ENCODE results near the gene ENTPD3. TPM values are rescaled to one million over a fixed set of nuclear protein-coding genes. Genes with fewer than 3 reads are reported as not detected.
A peak's percentile ranks its signal among the peaks of the same experiment; 100 is the strongest.

Gene ENTPD3
- total RNA-seq, 1 donor from 2014 or later, result 1.1 TPM

DNA sequence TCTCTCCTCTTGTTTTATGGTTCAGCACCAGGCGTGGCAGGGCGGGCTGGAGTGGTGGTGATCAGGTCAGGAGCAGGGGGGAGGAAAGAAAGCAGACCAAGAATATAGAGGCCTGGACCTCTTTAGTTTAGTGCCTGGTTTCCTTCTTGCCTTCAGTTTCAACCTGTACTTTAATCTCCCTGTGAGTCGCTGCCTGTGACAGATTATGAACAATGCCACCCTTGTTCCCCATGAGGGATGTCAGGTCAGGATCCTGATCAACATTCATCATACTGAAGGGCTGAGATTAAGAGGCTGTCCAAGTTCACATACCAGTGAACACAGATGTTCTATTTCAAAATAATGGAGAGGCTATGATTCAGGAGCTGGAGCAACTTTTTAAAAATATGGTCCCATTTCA, 11.4 kb downstream of the ENTPD3 start:
- no peak for DNase-seq (ENCODE audit: low spot score)

- no peak for DNase-seq (ENCODE audit: low spot score)
Observed at GRCh38 chr3:40404591-40405198, 17.7 kb downstream of the ENTPD3 start.

- DNase-seq (ENCODE audit: low spot score), result no peak
Observed at GRCh38 chr3:40407007-40407406, 20.0 kb downstream of the ENTPD3 start.

GRCh38 chr3:40407611-40408010, 20.6 kb downstream of the ENTPD3 start:
- no peak for DNase-seq (ENCODE audit: low spot score)

GRCh38 chr3:40414270-40414669, 27.3 kb downstream of the ENTPD3 start:
- no peak for DNase-seq (ENCODE audit: low spot score)

GRCh38 chr3:40417845-40418543, 31.0 kb downstream of the ENTPD3 start:
- no peak for DNase-seq (ENCODE audit: low spot score)

GRCh38 chr3:40422861-40423260, 35.9 kb downstream of the ENTPD3 start:
- DNase-seq (ENCODE audit: low spot score), result no peak

DNA sequence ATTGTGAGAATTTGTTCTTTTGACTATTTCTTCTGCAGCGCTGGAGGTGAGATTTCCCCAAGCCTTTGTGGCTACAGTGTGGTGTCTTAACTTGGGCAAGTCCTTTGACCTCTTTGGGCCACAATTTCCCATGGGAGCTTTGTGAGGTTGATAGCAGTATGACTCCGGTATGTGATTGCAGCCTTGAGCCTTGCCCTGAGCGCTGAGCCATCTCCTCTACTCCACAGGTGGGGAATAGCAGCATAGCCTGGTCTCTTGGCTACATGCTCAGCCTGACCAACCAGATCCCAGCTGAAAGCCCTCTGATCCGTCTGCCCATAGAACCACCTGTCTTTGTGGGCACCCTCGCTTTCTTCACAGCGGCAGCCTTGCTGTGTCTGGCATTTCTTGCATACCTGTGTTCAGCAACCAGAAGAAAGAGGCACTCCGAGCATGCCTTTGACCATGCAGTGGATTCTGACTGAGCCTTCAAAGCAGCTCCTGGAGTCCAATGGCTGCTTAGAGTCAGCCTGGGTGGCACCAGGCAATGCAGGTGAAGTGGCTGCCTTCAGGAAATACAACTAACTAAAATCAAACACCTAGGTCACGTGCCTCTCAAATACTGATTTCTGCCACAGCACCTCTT, 40.2 kb downstream of the ENTPD3 start:
- DNase-seq (ENCODE audit: low spot score), result no peak

GRCh38 chr3:40432793-40433192, 45.8 kb downstream of the ENTPD3 start:
- DNase-seq (ENCODE audit: low spot score), result no peak

GRCh38 chr3:40437889-40438288, 50.9 kb downstream of the ENTPD3 start:
- DNase-seq (ENCODE audit: low spot score), result no peak

DNA sequence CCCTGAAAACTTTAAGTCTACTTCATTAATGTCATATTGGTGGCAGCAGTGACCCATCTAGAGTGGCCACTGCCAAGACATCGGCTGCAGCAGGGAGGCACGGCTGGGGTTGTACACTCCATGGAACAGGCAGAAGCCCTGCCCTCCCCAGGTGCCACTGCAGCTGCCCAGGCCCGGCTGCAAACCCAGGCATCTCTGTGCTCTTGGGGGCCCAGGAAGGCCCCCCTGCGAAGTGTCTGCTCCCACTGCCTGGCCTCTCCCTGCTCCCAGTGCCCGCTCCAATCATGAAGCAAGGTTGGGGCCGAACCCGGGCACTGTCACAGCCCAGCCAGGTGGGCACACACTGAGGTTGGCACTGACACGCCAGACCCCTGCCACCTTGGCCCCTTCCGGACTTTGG, 58.1 kb downstream of the ENTPD3 start:
- DNase-seq (ENCODE audit: low spot score), result no peak

GRCh38 chr3:40445880-40446279, 58.9 kb downstream of the ENTPD3 start:
- DNase-seq (ENCODE audit: low spot score), result no peak

DNA sequence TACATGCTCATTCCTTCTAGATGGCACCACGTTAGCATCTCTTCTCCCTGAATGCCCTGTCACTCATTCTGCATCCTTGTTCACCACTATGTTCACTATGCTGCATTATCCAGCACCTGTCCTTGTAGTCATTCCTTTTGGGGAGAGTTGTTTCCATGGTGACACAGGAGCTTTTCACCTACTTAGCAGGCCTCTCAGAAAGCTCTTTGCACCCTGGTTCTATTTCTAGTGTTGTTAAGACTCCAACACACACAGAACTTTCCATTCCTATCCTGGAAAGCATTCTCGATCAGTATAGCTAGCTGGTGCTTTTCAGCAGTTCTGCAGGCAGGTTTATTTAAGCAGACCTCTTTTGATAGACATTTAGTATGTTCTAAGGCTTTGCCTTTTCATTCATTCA, 63.5 kb downstream of the ENTPD3 start:
- DNase-seq (ENCODE audit: low spot score), result no peak

- DNase-seq (ENCODE audit: low spot score), result no peak
Observed at GRCh38 chr3:40451551-40451950, 64.6 kb downstream of the ENTPD3 start.

- no peak for DNase-seq (ENCODE audit: low spot score)
Observed at GRCh38 chr3:40452057-40452456, 65.1 kb downstream of the ENTPD3 start.

DNA sequence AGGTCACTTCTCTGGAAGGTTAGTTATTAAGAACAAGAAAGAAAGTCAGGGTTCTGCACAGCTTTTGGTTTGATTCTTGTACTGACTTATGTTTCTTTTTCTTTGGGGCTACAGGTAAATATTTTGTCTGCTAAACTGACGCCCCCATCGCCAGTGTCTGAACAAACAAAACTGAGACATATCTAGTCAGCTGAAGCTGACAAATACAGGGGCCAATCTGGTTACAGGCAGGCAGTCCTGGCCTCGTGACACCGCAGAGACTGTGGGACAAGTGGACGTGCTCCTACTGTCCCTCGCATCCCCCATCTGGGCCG, 65.5 kb downstream of the ENTPD3 start:
- DNase-seq (ENCODE audit: low spot score), result no peak

- DNase-seq (ENCODE audit: low spot score), result peak; percentile 99
Observed at GRCh38 chr3:40452876-40453730, 66.1 kb downstream of the ENTPD3 start.

DNA sequence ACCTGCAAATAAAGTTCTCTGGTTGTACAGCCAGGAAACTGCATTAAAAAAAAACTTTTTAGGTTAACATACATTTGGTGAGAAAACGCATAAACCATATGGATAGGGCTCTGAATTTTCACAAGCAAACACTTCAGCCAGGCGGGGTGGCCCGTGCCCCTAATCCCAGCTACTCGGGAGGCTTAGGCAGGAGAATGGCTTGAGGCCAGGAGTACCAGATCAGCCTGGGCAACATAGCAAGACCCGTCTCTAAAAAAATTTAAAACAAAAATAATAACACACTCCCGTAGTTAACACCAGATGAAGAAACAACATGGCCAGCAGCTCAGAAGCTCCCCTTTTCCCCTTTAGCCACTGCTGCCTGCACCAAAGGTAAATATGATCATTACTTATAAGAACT, 66.9 kb downstream of the ENTPD3 start:
- no peak for DNase-seq (ENCODE audit: low spot score)

DNA sequence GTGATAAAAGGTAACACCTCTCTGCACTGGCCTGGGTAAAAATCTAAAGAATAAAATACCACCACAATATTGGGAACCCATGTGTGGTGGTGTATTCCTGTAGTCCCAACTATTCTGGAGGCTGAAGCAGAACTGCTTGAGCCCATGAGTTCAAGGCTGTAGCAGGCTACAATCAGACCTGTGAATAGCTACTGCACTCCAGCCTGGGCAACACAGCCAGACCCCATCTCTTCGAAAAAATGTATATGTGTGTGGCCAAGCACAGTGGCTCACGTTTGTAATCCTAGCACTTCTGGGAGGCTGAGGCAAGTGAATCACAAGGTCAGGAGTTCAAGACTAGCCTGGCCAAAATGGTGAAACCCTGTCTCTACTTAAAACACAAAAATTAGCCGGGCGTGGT, 68.3 kb downstream of the ENTPD3 start:
- no peak for DNase-seq (ENCODE audit: low spot score)

DNA sequence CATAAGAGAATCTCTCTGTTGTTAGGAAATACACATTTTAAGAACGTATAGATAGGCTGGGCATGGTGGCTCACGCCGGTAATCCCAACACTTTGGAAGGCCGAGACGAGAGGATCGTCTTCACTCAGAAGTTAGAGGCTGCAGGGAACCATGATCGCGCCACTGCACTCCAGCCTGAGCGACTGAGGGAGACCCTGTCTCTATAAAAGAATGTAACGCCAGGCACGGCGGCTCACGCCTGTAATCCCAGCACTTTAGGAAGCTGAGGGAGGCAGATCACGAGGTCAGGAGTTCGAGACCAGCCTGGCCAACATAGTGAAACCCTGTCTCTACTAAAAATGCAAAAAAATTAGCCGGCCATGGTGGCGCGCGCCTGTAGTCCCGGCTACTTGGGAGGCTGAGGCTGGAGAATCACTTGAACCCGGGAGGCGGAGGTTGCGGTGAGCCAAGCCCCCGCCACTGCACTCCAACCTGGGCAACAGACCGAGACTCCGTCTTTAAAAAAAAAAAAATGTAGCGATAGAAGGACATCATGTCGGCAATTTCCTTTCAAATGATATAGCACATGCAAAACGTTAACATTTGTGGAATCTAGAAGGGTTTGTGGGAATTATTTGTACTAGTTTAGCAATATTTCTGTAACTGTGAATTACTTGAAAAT, 69.4 kb downstream of the ENTPD3 start:
- DNase-seq (ENCODE audit: low spot score), result no peak
